Measurements from ENCODE around the gene LBX1.

DNA sequence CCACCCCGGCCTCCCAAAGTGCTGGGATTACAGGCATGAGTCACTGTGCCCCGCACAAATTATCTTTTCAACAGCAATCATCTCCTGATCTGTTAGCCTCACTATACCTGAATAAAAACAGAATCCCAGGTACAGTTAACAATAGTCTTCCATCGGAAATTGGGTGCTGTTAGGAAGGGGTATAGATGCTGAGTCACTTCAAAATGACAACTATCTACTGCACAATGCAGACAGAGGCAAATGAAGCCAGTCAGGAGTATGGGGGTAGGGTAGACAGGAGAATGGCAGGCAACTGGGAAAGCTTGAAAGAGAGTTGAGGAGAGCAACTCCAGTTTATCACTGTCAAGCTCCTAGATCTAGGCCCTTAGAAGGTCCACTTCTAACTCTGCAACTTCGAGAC, 40.3 kb downstream of the LBX1 start:
- TF ChIP-seq, protein P1, sequence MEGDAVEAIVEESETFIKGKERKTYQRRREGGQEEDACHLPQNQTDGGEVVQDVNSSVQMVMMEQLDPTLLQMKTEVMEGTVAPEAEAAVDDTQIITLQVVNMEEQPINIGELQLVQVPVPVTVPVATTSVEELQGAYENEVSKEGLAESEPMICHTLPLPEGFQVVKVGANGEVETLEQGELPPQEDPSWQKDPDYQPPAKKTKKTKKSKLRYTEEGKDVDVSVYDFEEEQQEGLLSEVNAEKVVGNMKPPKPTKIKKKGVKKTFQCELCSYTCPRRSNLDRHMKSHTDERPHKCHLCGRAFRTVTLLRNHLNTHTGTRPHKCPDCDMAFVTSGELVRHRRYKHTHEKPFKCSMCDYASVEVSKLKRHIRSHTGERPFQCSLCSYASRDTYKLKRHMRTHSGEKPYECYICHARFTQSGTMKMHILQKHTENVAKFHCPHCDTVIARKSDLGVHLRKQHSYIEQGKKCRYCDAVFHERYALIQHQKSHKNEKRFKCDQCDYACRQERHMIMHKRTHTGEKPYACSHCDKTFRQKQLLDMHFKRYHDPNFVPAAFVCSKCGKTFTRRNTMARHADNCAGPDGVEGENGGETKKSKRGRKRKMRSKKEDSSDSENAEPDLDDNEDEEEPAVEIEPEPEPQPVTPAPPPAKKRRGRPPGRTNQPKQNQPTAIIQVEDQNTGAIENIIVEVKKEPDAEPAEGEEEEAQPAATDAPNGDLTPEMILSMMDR (IDR thresholded peaks at IDR 0.05 in 8 of 11, conservative IDR thresholded peaks at IDR 0.05 in 3 of 11), result no peak
- no peak for TF ChIP-seq POLR2AphosphoS5 (IDR thresholded peaks at IDR 0.05)

All from spleen (tissue), 7 donors.